Measurements from ENCODE around the gene BCAS3.

The BCAS3 gene

DNA sequence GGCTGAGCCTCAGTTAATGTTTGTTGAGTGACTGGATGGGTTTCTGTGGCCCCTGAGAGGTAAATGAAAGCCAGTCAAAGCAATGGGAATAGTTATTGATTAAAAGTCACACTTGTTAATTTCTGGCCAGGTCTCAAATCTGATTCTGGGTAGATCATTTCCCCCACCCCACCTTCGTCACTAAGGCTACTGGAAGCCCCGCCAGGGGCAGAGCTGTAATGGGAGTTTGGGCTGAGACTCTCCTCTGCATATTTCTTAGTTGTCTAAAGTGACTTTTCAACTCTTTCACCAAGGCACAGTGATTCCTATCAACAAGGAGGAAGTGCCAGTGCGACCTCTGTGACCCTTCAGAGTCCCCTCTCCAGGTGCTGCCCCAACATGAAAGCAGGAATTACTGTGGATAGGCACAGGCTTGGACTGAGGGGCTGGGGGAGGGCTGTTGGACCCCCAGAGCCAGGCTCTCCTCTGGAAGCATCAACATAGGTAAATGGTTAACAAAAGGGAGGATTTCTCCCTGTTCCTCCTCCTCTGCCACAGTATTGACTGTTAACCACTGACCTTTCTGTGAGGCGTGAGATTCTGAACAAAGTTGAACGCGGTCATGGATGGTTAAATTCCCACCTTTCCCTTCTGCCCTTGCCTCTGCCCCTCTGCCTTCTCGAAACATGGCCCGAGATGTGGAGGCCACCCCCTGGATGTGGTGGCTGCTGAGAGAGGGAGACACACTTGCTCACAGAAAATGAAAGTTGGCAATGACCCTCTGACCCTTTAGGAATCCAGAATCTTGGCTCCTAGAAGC, 701.2 kb downstream of the BCAS3 start:
- TF ChIP-seq, protein P1, sequence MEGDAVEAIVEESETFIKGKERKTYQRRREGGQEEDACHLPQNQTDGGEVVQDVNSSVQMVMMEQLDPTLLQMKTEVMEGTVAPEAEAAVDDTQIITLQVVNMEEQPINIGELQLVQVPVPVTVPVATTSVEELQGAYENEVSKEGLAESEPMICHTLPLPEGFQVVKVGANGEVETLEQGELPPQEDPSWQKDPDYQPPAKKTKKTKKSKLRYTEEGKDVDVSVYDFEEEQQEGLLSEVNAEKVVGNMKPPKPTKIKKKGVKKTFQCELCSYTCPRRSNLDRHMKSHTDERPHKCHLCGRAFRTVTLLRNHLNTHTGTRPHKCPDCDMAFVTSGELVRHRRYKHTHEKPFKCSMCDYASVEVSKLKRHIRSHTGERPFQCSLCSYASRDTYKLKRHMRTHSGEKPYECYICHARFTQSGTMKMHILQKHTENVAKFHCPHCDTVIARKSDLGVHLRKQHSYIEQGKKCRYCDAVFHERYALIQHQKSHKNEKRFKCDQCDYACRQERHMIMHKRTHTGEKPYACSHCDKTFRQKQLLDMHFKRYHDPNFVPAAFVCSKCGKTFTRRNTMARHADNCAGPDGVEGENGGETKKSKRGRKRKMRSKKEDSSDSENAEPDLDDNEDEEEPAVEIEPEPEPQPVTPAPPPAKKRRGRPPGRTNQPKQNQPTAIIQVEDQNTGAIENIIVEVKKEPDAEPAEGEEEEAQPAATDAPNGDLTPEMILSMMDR (IDR thresholded peaks at IDR 0.05; ENCODE audit: low read depth, low read length, missing control alignments), result no peak
- no peaks in the 10 kb centered on the region for H3K36me3 ChIP-seq (replicated peaks)
- no peak overlapping the region for H3K27ac ChIP-seq
- no peaks in the 10 kb centered on the region for H3K27me3 ChIP-seq (replicated peaks)
- in situ Hi-C loops (cut with HindIII; ENCODE audit: low pct_ligation_motif_present, low sequenced_read_pairs), result no loop called here
- no peak overlapping the region for H3K4me3 ChIP-seq (ENCODE audit: low read depth, low read length)
- DNase-seq, result no peak

DNA sequence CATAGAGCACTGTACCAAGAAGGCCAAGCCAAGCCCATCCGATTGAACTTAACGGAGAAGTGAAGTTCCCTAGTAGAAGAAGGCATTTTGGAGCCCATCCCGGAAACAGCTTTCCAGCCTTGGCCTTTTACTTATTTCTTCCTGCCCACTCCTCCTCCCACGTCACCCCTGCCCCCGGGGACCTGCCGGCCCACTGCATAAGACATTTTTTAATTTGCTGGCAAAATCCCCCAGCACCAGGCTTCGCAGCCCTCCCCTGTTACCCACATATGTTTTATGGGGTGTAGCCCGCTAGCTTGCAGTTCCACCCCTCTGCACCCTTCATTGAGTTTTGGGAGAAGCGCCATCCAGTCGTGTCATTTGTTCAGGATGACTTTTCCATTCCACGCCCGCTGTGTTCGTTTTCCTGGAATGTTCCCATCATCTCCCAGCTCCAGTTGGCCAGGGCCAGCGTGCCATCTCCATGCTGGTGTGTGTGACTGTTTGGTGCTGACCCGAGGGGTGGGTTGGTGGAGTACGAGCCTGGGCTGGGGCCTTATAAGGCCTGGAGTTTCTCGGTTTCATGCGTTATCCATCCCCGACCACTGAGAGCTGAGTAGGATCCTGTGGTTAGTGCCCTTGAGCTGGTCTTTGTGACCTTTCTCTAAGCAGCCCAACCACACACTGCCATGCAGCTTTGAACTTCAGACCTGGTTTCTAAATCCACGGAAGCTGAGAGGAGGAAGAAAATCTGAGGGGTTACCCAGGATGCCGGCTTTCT, 702.0 kb downstream of the BCAS3 start:
- TF ChIP-seq, protein P1 (IDR thresholded peaks at IDR 0.05; ENCODE audit: low read depth, low read length, missing control alignments), result no peak
- Histone ChIP-seq H3K4me3 (ENCODE audit: low read depth, low read length) (no peak overlapping the region), H3K27me3 (replicated peaks) (no peaks in the 10 kb centered on the region), H3K36me3 (replicated peaks) (no peaks in the 10 kb centered on the region), H3K27ac (no peak overlapping the region)
- no peak for DNase-seq
- in situ Hi-C loops (cut with HindIII; ENCODE audit: low pct_ligation_motif_present, low sequenced_read_pairs), result no loop called here

DNA sequence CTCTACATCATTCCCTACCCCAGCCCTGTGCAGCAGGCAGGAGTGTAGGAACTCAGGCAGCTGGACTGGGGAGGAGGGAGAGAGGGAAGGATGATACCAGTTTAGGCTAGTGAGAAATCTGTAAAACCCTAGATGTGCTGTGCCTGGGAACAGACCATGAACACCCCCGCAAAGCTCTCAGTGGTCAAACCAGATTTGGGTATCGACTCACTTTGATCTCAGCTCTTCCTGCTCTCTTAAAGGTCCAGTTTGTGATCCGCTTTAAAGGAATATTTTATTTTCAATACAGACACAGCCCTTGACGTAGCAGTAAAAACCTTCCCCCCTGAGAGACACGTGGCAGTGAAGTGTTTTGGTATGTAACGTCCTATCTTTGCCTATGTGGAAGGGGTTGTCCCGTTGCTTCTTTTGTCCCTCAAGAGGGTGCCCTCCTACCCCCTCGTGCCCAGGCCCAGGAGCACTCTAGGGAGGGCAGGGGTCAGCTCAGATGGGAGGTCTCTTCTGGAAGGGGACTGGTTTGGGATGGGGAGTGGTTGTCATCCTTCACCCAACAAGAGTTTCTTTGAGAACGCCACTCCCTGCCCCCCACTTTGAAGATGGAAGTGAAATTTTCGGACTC, 702.7 kb downstream of the BCAS3 start:
- in situ Hi-C loops (cut with HindIII; ENCODE audit: low pct_ligation_motif_present, low sequenced_read_pairs), result no loop called here
- H3K36me3 ChIP-seq (replicated peaks), result no peaks in the 10 kb centered on the region

DNA sequence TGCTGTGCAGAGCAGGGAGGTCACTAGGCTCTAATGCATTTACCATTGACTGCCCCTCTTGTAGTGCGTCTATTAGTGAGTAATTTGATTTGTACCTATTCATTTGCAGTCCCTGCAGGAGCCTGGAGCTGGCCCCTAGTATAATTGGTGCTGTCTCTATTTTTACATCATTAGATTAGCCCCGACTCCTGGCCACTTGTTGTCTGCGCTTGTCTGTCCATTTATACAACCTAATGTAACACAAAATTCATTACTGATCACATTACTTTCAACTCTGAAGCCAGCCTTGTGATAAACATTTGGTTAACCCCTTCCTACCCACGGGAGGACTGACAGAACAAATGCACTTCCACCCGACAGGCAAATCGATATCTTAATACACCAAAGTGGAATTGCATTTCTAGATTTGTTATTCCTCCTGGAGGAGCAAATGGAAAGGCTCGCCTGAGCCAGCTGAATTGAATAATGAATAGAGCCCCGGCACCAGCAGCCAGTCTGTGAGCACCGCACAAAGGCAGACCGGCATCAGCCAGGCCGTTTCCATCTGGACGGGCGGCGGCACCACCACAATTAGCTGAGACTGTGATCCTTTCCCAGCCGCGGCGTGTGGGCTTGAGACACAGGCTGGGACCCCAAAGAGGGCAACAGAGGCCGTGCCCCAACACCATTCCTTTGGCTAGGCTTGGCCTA, 703.3 kb downstream of the BCAS3 start:
- H3K4me3 ChIP-seq (ENCODE audit: low read depth, low read length), result no peak overlapping the region
- TF ChIP-seq, protein P1 (IDR thresholded peaks at IDR 0.05; ENCODE audit: low read depth, low read length, missing control alignments), result no peak
- in situ Hi-C loops (cut with HindIII; ENCODE audit: low pct_ligation_motif_present, low sequenced_read_pairs), result no loop called here
- H3K36me3 ChIP-seq (replicated peaks), result no peaks in the 10 kb centered on the region
- no peak overlapping the region for H3K27ac ChIP-seq
- no peak for DNase-seq
- no peaks in the 10 kb centered on the region for H3K27me3 ChIP-seq (replicated peaks)

More for the DNA sequence above, 702.7 kb downstream of the BCAS3 start:
- TF ChIP-seq, protein P1 (IDR thresholded peaks at IDR 0.05; ENCODE audit: low read depth, low read length, missing control alignments), result no peak
- DNase-seq, result no peak
- H3K27ac ChIP-seq, result no peak overlapping the region
- H3K27me3 ChIP-seq (replicated peaks), result no peaks in the 10 kb centered on the region
- H3K4me3 ChIP-seq (ENCODE audit: low read depth, low read length), result no peak overlapping the region

DNA sequence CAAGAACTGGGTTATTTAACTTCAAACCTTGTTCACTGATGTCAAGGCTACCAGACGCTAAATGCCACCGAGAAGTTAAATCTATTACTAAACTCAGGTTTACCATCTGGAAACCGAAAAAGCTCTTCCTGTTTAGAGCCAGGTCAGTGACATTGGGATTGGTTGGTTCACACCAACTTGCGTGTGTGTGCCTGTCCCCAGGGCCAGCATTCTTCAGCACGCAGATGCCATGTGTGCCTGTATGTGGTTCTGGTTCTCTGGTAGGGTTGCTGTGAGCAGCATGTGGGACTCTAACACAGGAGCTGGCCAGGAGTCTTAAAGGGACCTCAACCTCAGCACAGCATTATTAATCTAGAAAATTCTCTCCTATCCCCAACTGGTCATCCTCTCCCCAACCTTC, 703.9 kb downstream of the BCAS3 start:
- DNase-seq, result no peak
- Histone ChIP-seq H3K36me3 (replicated peaks) (no peaks in the 10 kb centered on the region), H3K27me3 (replicated peaks) (no peaks in the 10 kb centered on the region), H3K4me3 (ENCODE audit: low read depth, low read length) (no peak overlapping the region), H3K27ac (no peak overlapping the region)
- in situ Hi-C loops (cut with HindIII; ENCODE audit: low pct_ligation_motif_present, low sequenced_read_pairs), result no loop called here
- TF ChIP-seq, protein P1 (IDR thresholded peaks at IDR 0.05; ENCODE audit: low read depth, low read length, missing control alignments), result no peak

All from brain microvascular endothelial cell (primary cell).